ENCODE measurements around the gene MEGF11.

MEGF11 gene

DNA sequence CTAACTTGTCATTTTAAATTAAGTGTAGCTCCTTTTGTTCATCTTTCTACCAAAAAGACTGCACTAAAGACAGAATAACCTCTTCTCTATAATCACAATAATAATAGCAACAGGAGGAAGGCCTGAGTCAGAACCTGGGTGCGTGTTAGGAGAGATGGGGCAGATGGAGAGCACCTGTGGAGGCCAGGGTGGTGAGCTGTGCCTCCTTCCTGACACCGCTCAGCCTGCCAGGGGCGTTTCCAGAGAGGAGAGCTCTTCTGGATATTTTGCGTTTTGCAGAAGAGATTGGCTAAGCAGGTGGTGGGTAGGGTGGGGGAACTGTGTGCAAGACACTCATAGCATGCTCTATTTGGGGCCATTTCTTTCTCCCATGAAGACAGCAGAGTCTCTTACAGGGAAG lies 83.5 kb downstream of the MEGF11 start:
- no peak for DNase-seq (ENCODE audit: low read depth)

DNA sequence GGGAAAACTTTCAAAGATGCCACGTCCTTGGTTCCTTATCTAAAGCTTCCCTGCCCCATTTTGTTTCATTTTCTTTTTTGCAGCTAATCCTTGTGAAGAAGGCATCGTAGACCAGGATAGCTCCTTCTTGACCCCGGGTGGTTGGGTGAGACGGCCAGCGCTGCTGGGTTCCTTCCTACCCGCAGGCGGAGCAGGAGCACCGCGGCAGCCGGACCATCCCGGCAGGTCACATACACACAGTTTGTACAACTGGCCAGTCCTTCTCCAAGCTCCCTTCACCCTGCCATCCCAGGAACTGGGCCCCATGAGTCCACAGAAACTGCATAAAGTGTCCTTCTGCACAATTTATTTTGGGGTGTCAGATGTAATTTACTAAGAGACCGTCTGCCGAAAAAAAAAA lies 83.9 kb downstream of the MEGF11 start:
- DNase-seq (ENCODE audit: low read depth), result no peak

DNA sequence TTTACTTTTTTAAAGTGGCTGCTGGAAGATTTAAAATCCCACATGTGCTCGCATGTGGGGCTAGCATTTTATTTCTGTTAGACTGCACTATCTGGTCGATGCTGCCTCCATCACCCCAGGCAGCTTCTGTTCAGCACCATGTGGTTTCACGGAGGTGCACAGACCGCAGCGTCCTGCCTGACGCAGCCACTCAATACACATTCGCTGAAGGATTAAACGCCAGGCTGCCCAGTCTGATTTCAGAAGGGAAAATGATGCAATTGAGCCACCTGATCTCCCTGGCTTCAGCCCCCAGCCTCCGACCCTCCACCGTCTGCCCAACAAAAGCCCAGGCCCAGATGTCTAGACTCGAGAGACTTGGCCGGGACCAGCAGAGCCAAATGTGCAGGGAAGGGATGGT lies 84.5 kb downstream of the MEGF11 start:
- DNase-seq (ENCODE audit: low read depth), result no peak

DNA sequence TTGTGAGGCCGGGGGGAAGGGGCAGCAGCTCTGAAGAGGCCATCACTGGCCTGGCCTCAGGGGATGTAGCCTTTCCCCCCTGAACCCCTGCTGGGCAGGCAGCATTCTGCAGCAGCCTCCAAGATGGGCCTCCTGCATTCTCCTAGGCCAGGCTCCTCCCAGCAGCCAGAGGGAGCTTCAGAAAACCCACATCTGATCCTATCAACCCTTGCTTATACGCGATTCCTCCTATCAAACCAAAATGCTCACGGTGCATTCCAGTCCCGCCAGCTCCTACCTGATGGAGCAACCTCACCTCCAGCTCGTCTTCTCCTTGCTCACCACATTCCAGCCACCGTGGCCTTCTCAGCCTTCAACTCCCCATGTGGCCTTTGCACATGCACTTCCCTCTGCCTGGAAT lies 85.7 kb downstream of the MEGF11 start:
- DNase-seq (ENCODE audit: low read depth), result no peak

DNA sequence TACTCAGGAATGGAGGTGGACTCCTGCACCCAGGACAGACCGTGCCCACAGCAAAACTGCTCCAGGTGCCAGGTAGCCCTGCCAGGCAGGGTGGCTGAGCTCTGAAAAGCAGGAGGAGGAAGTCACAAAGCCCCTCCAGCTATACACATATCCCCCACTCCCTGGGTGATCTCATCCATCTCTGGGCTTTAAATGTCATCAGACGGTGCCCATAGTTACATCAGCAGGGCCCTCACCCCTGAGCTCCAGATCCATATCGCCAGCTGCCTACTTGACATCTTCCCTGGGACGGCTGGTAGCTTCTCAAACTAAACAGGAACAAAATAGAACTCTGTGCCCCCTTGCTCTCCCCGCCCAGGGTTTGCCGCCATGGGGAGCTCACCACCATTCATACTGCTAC lies 87.7 kb downstream of the MEGF11 start:
- no peak for DNase-seq (ENCODE audit: low read depth)

DNA sequence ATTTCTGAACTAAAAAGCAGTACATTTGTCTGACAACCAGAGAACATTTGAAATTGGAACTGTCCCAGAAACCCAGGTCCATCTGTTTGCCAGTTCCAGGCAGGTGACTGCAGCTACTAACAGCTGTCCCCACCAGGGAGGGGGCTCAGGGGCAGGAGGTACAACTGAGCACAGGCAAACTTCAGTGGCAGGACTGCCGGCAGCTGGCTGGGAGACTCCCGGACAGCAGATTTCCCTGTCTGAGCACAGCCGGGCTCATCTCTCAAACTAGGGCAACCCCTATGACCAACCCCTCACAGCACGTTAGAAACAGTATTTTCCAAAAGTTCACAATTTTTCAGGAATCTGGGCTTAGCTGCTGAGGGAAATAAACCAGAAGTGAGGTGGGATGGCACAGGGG lies 88.8 kb downstream of the MEGF11 start:
- no peak for DNase-seq (ENCODE audit: low read depth)

DNA sequence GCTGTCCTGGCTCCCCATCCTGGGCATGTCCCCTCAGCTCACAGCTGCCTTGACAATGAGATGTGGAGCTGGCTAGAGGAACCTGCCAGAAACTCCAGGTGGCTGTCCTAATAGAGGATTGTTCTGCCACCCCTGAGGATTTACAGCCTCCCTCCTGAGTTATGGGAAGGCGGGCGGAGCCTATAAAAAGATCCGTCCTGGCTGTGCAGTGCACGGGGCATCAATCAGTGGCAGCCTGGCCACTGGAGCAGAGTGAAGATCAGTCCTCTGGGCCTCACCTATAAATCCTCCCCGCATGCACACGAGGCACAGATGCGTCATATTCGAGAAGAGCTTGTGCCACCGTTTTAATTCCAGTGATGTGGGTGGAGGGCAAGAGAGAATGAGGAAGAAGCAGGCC lies 90.0 kb downstream of the MEGF11 start:
- no peak for DNase-seq (ENCODE audit: low read depth)

DNA sequence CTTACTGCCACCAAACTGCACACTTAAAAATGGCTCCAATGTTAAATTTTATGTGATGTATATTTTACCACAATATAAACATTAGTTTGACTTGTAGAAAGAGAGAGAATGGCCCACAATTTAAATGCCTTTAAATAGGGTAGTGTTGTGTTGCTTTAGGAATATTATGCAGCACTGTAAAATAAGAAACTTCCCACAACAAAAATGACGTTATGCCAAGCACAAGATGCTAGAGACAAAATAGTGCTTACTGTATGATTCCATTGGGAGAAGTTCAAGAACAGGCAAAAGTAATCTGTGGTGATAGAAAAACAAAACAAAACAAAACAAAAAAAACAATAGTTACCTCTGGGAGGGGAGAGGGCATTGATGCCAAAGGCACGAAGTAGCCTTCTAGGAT lies 91.3 kb downstream of the MEGF11 start:
- no peak for DNase-seq (ENCODE audit: low read depth)

DNA sequence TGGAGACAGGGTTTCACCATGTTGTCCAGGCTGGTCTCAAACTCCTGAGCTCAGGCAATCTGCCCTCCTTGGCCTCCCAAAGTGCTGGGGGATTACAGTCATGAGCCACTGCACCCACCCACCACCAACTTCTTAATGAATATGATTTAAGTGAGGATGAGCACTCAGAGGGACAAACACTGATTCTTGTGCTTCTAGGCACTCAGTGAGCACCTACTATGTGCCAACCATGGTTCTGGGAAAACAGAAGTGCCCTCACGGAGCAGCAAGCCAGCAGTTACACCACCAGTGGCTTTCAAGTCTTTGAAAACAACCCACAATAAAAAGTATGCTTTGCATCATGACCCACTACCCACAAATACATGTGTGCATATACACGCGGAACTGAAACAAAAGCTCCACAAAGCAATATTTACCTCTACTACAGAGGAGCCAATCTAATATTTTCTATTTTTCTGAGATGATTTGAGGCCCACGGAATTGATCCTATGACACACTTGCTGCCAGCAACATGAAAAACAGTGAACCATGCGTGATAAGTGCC lies 91.9 kb downstream of the MEGF11 start:
- no peak for DNase-seq (ENCODE audit: low read depth)

DNA sequence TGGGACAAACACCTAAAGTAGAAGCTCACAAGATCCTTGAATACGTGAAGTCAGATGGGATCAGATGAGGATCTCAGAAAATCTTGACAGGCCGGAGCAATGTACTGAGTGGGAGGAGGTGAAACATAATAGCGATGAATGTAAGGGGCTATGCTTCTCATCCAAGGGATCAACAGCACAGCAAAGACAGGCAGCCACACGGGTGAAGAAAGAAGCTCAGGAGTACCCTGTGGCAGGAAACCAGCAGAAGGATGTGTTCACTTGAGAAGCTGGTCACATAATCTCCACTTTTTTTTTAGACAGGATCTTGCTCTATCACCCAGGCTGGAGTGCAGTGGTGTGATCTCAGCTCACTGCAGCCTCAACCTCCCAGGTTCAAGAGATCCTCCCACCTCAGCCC lies 92.4 kb downstream of the MEGF11 start:
- DNase-seq (ENCODE audit: low read depth), result no peak

DNA sequence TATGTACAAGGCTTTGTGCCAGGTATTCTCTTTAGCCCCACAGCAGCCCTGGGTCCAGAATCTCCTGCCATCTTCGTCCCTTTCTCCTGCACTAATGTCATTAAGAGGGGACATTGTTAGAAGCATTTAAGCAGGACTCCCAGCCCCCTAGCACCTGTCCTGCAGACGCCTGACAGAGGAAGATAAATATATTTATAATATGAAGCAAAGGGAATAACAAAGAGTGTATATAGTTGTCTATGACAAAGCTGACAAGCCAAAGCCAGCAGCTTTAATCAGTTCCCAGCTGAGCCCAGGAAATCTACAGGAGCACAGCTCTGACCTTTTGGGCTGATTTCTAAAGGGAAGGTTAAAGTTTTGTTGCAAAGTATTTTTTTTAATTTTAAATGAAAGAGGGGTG lies 96.0 kb downstream of the MEGF11 start:
- DNase-seq (ENCODE audit: low read depth), result no peak

DNA sequence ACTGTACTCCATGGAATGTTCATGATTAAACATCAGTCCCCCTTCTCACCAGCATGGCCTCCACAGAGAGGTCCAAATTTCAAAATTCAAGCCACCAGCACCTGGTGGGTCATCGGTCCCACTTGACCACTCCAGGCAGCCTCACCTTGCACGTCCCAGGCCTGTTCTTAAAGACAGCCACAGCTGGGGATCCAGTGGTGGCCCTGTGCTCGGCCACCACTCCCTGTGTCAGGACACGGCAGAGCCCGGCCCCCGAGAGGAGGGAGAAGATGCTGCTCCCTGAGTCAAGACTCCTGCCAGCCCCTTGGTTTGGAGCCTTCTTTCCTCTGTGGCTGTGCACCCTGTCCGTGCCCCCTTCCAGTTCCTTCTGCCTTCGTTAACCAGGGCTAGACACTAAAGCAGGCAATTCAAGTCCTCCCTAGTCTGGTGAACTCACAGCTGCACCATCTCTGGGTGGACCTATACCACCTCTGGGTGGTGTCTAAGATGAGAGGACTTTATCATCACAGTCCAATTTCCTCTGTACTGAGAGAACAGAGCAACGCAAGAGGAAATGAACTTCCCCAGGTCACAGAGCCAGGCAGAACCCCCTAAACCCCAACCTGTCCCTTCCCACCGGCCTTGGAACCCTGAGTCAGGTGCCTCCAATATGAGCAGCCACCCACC lies 97.1 kb downstream of the MEGF11 start:
- no peak for DNase-seq (ENCODE audit: low read depth)

DNA sequence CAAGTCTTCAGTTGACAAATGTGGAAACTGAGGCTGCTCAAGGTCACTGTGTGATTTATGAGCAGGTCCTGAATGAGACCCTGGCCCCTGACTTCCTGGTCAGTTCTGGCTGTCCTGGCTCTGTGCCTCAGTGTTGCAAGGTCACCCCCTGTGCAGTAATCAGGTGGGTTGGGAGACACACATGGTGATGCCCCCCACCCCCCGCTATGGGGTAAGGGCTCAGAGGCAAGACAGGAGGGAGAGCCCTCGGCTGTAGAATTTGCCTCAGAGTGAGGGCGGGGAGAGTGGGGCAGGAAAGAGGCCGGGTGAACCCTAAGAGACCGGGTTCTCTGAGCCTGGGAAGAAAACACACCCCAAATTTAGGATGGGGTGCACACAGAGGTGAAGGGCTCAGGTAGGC lies 98.5 kb downstream of the MEGF11 start:
- DNase-seq (ENCODE audit: low read depth), result no peak

DNA sequence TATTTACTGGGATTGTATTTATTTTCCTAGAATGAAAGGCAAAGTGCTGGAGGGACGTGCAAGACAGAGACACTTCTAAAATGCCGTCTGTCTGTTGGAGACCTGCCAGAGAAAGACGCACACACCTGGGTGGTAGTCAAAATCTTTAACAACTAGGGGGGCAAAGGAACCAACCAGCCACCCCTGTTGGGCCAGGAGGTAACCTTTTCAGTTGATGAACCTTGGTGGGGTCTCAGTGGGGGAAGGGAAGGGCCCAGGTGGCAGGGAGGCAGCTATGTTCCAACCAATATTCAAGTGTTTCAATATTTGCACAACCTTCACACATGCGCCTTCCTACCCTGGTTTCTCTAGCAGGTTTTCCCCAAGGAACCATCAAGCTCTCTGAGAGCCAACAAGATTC lies 99.0 kb downstream of the MEGF11 start:
- DNase-seq (ENCODE audit: low read depth), result no peak

DNA sequence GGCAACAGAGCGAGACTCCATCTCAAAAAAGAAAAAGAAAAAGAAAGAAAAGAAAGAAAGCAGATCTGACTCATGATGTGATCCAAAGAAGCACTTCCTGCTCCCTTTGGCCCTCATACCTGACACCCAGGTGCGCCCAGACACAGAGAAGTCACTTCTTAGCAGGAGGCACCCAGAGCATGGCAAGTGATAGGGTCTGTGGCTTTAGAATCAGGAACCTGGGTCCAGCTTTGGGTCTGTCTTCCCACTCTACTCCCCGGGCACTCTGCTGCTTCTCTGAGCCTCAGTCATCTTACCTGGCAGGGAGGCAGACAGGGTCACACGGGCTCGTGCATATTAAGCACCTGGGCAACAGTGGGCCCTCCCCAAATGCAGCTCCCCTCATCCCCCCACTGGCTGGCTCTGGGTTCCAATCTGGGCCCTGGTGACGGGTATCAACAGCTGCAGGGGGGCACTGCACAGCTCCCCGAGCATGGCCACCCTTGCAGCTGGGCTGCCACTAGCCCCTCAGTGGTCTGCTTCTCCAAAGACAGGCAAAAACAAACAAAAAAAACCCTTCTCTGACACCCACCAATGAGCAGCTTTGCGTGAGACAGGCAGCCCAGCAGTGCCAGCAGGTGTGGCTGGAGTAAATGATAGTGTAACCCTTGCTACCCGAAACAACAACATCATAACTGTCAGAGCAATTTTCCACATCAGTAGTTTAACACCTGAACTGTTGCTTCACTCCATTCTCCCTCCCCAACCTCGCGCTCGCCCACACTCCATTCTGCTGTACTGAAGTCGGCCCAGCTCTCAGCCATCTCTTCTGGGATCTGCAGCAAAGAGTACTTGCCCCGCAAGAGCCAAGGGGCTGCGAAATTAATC lies 99.8 kb downstream of the MEGF11 start:
- DNase-seq (ENCODE audit: low read depth), result no peak

DNA sequence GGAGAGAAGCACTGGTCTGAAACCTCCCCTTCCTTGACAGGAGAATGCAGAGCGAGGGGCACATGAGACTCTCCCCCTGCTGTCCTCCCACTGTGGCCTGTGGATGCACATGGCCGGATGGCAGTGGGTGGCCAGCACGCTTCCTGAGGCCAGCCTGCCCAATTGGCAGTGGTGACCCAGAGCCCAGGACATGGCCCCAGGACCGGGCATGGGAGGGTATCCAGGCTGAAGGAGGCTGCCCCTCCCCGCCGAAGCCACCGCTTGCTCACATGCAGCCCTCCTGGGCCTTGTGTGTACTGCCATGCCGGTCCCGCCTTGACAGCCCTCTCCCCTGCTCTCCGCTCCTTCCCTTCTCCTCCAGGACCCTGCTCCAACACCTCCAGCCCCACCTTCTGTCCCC lies 100.9 kb downstream of the MEGF11 start:
- no peak for DNase-seq (ENCODE audit: low read depth)

DNA sequence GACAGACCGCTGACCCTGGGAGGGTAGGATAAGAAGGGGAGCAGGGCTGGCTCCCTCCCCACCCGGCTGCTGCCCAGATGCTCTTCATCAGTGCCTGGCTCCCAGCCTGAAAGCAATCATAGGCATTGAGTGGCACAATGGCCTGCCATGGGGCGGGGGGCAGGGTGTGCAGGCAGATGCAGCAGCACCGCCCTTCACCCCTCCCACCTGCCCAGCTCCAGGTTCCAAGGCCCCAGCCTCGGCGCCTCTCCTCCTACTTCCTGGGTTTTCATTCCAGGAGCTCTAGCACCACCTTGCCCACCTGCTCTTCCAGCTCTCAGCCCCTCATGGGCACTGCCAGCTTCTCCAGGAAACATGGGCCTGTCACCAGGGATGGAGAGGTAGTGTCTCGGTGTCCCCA lies 101.7 kb downstream of the MEGF11 start:
- no peak for DNase-seq (ENCODE audit: low read depth)

DNA sequence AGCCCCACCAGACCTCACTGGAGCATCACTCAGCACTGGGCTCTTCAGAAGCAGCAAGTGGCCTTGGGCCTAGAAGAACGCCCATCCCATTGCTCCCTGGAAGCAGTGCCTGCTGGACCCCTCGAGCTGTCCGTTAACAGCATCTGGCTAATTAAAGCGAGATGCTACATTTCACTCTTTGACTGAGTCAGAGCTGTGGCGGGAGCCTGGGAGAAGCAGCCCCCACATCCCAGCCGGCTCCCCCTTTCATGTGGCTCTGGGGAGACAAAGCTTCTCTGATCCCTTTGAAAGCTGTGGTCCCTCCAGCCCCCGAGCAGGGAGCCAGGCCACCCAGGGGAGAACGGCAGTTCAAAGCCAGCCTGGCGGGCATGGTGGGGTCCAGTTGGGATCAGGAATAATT lies 103.7 kb downstream of the MEGF11 start:
- DNase-seq (ENCODE audit: low read depth), result no peak

DNA sequence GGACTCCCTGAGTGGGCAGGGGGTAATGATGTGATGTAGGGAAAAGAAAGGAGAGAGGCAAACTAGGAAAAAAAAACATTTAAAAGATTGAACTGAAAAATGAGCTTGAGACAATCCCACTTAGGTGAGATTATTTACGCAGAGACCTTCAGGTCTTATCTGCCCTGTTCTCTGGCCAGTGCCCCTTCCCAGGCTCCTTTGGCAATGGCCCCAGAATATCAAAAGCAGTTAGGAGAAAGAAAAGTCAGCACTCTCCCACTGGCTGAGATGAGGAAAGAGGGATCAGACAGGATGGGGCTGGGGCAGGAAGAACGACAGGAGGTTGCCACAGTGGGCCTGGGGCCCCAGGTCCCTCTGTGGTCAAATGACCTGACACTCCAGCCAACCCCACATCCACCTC lies 105.4 kb downstream of the MEGF11 start:
- DNase-seq (ENCODE audit: low read depth), result no peak

DNA sequence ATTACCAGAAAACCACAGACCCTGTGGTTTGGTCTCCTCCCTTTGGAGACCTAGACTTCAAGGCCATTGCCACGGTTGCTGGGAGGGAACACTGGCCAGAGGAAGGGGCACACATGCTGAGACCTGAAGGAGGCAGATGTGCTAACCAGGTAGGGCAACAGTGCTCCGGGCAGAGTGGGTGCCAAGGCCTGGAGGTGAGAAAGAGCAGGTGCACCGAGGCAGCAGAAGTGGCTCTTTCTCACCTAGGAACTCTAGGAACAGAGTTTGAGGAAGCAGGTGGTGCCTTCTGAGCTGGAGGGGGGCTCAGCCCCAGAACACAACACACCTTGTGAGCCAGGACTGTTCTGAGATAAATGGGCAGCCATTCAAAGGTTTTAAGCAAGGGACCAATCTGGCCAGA lies 106.1 kb downstream of the MEGF11 start:
- no peak for DNase-seq (ENCODE audit: low read depth)

DNA sequence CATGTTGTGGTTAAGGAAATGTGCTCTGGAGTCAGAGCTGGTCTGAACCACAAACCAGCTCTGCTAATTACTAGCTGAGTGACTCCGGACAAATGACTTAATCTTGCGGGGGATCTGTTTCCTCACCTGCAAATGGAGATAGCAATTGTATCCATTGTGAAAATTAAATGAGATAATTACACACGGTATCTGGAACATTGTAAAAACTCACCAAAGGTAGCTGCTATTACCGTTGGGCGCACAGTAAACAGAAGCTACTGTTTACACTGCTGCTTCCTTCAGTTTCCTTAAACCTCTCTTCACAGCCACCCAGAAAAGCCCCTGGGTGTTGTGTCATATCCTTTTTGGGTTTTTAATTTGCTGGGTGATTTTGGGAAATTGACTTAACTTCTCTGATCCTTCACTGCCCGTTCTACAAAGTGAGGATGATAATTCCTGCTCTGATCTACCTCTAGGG lies 107.8 kb downstream of the MEGF11 start:
- DNase-seq (ENCODE audit: low read depth), result no peak

DNA sequence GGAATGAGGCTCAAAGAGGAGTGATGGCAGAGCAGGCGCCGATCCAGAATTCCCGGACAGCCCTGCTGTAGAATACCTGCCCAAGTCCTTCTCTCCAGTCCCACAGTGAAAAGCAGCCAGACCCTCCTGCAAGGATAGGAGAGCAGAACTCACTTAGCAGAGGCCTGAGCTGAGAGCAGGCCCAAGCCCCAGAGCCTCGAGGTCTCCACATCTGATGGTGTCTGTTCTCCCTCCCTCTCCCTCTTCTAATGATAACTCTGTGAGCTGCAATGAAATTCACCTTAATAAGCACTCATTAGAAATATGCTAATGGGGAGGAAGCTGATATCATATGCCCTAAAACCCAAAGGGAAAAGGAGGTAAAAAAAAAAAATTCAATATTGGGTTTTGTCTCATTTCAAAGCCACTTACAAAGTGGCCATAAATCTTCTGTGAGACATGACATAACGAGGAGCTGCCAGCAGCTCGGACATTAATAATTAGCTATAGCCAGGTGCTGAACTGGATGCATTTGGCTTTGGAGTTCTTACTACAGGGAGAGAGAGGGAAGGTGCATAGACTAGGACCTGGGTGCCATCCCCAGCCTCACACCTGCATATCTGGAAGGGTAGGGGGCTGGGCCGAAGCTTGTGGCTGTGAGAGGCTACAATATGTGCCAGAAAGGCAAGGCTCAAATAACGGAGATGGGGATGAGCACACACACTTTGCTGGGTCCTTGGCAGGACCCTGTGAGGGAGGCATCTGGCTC lies 108.4 kb downstream of the MEGF11 start:
- no peak for DNase-seq (ENCODE audit: low read depth)

DNA sequence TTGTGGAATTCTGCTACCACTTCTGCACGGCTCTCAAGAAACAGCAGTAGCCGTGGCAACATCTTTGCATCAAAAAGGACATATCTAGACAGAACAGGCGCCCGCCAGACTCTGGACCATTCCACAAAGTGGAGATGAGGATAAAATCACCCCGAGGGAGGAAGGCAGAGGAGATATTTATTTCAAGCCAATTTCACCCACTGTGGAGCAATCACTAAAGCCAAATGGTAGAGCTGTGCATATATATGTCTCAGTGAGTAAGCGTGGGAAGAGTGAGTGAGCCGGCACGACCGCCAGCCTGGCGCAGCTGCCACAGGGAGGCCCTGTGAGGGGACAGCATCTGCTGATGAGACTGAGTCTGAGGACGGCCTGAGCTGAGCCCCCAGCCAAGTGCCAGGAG lies 111.3 kb downstream of the MEGF11 start:
- DNase-seq (ENCODE audit: low read depth), result no peak

Measured in HS-5 (cell line).